Right ventricle myocardium superior (tissue), 1 donor: ENCODE results near the gene ACAD9. TPM values are rescaled to one million over a fixed set of nuclear protein-coding genes. Genes with fewer than 3 reads are reported as not detected.
"Not testable (repeated sequence)": the region's sequence is repeated elsewhere in the genome, so short reads cannot be mapped to it uniquely, and the experiment has no call there.

Source experiments
- ATAC-seq: fragments of 200-7000 bp; cut with Tn5 transposase; one replicate; pipeline ENCODE4 v1.9.1; 2020; ENCODE audit warnings: mild to moderate bottlenecking; ENCODE audit not compliant: poor library complexity
- DNase-seq: peaks from one replicate; pipeline ENCODE4 v3.0.0-alpha.2; 2020
- intact Hi-C: fragments of 100-400 bp; cut with DNase I; formaldehyde crosslinking; loops from one replicate; pipeline ENCODE4 v1.11.2; 2022
- long read RNA-seq: library from polyadenylated mRNA; unstranded; transcript quantifications from one replicate; pipeline ENCODE4 v2.0.0, GENCODE V29; 2021
- total RNA-seq: library from RNA; stranded (reverse); fragmentation: NEBNext Ultra II Directional; extraction: Animal tissue kit (Norgen Biotek cat#: 25700); gene quantifications from one replicate; pipeline ENCODE4 v1.2.1, GENCODE V29; 2021
- donor health status: DM: no; HTN: yes; CAD: no; lungs with severe emphysema.

Gene ACAD9
- 46.6 TPM for total RNA-seq
- long read RNA-seq, transcript ACAD9-201 (18 exons, 2,454 nt) = major isoform, 102 of 115 reads
- long read RNA-seq, partial matches to known transcripts = 3 of 115 reads
- long read RNA-seq, other reads (novel, unspliced or antisense) = 7 of 115 reads

DNA sequence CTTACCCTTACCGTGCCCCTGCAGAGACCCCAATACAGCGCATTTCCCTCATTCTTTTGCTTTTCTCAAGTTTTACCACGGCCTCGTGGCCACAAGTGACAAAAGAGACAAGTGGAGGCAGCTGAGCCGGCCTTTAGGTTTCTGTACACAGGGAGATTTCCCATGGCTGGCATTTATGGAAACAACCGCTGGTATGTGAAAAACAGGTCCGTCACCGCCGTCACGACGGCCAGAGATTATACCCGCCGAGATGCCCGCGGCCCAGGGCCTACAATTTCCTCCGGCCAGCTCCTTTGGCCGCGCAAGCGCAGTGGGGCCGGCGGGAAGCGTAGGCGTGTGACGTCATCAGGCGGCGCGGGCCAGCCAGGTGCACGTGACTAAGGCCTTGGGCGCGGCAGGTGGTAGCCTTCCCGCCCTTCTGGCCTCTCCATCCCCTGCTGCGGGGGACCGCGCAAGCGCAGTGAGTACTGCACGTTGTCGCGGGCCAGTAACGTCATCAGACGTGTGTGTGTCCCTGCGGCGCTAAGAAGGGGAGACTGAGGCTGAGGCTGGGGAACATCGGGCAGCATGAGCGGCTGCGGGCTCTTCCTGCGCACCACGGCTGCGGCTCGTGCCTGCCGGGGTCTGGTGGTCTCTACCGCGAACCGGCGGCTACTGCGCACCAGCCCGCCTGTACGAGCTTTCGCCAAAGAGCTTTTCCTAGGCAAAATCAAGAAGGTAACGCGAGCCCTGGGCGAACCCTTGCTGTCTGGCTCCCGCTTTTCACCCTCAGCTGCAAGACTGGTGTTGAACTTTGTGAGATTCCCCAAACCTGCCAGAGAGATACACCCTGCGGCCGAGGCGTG, at the start of gene ACAD9:
TSS of gene ACAD9 (plus strand) at position 496 of the 845 bp plus-strand sequence. CDS start at position 568, 72 bp downstream.
- peak; percentile 99 for DNase-seq
- intact Hi-C loops = no loop called here
- ATAC-seq = peak; percentile 98

DNA sequence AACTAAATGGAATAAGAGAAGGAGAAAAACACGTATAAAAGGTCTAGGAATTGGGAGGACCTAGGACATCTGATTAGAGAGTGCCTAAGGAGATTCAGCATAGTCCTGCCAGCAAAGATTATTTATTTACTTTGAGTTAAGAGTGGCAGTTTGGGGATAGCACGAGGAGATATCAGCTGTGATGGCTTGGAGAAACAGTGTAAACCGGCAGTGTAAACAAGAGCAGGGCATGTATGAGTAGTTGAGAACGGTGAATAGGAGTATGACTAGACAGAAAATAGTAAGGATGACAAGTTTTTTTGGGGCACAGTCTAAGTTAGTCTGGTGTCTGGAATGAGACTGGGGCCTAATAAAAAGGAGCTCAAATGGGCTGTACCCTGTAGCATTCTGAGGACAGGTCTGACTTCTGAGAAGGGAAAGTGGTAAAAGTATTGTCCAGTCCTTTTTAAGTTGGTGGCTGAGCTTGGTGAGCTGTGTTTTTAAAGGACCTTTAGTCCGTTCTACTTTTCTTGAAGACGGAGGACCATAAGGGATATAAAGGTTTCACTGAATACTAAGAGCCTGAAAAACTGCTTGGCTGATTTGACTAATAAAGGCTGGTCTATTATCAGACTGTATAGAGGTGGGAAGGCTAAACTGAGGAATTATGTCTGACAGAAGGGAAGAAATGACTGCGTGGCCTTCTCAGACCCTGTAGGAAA, 49.3 kb upstream of the ACAD9 start:
- intact Hi-C loops, DNase-seq, ATAC-seq: not testable (repeated sequence)

DNA sequence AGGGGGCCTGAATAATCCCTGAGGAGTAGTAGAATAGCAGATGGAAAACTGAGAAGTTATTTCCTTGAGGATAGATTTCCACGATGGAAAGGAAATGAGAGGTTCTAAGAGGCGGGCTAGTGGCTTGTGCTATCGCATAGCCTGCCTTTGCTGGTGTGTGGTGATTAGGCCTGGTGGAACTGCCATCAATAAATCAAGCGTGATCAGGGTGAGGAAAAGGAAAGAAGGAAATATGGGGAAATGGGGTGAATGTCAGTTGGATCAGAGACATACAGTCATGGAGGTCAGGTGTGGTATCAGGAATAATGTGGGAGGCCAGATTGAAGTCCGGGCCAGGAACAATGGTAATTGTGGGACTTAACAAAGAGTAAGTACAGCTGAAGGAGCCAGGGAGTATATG, 48.7 kb upstream of the ACAD9 start:
- ATAC-seq, intact Hi-C loops, DNase-seq: not testable (repeated sequence)

DNA sequence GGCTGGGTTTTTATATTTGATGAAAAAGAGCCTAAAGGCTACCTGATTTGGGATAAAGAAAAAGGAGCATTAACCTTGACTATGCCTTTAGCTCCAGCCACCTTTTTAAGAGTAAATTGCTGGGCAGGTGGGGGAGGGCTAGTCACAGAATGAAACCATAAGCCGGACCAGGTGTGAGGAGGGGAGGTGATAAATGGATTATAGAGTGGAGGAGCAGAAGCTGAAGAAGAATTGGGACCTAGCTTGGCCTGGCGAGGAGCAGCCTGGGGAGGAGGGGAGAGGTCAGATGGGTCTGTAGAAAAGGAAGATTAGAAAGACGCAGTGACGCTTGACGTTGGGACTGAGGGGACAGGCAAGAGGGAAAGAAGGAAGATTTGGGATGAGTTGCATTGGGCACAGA, 46.4 kb upstream of the ACAD9 start:
- intact Hi-C loops, DNase-seq, ATAC-seq: not testable (repeated sequence)

DNA sequence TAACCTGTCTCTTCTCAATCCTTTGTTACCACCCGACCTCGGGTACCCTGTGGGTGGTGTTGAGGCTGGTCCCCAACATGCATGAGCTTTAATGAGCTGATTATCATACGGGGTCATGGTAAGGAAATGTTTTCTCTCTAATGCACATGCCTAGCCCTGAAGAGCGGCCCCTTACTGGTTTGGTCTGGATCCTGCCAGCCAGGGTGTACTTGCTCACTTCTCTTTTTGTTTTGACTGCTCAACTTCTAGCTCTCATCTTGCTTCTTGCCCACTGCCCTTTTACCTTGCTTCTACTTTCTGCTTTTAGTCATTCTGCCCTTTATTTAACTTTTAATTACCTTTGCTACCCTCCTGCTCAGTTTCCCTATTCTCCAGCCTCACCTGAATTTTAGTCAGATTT, 44.3 kb upstream of the ACAD9 start:
- DNase-seq = no peak
- intact Hi-C loops = no loop called here
- ATAC-seq = no peak

DNA sequence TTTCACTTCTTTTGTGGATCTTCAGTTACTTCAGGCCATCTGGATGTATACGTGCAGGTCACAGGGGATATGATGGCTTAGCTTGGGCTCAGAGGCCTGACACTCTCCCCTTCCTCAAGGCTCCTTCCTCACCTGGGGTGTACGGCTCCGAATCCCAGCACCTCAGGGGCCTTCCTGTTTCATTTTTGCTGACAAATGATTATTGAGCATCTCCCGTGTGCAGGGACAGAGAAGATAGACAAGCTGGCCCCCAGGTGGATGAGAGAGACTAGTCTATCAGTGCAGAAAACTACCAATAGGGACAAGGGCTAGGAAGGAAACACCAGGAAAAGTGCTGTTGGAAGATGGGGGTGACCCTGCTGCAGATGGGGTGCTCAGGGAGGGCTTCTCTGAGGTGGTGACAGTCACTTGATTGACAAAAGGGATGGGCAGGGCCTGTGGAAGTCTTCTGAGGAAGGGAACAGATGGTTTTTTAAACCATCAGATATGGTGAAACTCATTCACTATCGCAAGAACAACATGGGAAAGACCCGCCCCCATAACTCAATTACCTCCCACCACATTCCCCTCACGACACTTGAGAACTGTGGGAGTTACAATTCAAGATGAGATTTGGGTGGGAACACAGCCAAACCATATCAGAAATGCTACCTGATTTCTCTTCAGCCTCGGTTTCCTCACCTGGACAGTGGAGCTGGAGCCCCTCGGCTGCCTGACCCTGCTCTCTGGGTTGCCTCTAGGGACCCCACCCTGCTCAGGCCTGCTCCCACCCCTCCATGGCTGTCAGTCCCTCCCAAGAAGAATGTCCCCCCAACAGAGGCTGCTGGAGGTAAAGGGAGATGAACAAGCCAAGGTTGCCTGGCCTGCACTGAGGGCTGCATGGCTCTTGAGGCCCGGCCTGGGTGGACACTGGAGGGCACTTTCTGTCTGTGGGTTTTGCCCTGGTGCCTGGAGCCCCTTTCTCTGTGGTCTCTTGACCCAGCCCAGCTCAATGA, 37.2 kb upstream of the ACAD9 start:
- intact Hi-C loops = loop anchor here (10.0 kb wide), 1 partner anchor 57 kb away; no protein-coding TSS in a partner anchor
- no peak for DNase-seq
- ATAC-seq = no peak

DNA sequence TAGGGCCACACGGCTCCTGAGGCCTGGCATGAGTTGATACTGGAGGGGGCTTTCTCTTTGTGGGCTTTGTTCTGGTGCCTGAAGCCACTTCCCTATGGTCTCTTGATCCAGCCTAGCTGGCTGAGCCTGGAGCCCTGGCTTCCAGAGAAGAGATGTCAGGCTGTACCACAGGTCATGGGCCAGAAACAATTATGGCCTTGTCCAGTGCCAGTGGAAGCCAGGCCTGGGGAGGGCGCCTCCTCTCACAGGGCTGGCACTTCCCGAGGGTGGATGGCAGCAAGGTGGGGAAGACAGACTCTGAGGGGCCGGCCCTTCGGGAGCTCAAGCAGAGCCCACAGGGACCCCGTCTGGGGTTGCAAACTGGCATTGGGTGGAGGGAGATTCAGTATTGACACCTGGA, 34.9 kb upstream of the ACAD9 start:
- ATAC-seq (no peak), DNase-seq (no peak)
- intact Hi-C loops = loop anchor here (10.0 kb wide), 1 partner anchor 60 kb away; no protein-coding TSS in a partner anchor

DNA sequence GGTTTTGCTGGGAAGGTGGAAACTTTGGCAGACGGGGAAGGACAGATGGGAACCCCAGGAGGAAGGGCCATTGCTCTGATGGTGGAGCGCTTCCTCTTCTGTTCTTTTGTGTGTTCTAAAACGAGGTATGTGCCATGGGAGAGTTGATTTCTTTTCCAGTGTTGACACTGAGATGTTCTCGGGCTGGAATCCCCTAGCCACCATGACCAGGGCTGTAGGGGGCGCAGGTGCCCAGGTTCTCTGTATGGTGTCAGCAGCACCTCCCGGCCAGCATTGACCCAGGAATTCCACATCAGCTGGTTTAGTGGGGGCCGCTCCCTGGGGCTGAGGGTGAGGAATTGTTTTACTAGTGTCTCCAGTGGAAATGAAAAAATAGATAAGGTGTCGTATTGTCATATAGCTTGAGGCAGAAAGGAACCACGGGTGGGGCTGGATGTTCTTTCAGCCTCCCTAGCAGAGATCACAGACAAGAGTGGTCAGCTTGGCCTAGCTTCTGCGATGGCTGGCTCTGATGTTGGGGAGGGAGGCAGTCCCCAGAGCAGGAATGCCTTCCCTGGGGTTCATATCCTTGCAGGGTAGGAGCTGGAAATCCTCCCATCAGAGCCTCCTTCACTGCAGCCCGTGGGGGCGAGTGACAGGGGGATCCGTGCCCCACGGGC, 34.2 kb upstream of the ACAD9 start:
- DNase-seq (no peak), ATAC-seq (peak; percentile 2)
- intact Hi-C loops = loop anchor here (10.0 kb wide), 1 partner anchor 60 kb away; no protein-coding TSS in a partner anchor

DNA sequence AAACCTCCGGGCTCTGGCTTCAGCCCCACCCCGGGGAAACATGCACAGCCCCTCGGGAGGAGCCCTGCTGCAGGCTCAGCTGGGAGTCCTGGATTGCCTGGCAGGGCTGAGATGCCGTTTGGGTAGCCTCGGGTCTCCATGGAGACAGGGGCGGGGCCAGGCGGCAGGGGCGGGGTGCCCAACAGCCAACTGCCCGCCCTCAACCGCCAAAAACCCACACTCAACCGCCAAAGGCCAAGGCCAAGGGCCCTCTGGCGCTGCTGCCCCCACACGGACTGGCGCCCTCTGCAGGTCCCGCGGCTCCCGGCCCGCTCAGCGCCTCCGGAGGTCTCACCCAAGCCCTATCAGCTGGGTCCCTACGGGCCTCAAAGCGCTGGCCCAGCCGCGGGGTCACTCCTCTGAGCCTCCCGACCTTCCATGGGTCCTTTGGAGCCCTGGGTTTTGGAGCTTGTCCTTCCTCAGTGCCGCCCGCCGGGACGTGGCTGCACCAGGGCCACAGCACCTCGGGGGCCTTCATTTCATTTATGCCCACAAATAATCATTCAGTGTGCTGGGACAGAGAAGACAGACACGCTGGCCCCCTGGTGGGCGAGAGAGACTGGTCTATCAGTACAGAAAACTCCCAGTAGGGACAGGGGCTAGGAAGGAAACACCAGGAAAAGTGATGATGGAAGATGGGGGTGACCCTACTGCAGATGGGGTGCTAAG, 33.5 kb upstream of the ACAD9 start:
- ATAC-seq (peak; percentile 96), DNase-seq (peak; percentile 94)
- intact Hi-C loops = loop anchor here (2.0 to 10.0 kb wide), 2 partner anchors 61 to 165 kb away; no protein-coding TSS in a partner anchor

DNA sequence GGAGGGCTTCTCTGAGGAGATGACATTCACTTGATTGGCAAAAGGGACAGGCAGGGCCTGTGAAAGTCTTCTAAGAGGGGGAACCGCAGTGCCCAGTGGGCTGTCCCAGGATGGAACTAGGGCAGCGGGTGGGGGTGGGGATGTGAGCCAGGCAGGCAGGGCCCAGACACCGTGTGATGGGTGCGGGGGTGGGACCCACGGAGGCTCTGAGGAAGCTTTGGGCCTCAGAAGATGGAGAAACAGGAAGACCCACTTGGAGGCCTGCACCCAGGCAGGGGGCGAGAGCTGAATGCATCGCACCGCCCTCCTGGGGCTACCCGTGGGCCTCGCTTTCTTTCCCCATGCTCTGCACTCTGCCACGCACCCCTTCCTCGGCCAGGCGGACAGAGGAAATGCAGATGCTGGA, 32.9 kb upstream of the ACAD9 start:
- no peak for DNase-seq

DNA sequence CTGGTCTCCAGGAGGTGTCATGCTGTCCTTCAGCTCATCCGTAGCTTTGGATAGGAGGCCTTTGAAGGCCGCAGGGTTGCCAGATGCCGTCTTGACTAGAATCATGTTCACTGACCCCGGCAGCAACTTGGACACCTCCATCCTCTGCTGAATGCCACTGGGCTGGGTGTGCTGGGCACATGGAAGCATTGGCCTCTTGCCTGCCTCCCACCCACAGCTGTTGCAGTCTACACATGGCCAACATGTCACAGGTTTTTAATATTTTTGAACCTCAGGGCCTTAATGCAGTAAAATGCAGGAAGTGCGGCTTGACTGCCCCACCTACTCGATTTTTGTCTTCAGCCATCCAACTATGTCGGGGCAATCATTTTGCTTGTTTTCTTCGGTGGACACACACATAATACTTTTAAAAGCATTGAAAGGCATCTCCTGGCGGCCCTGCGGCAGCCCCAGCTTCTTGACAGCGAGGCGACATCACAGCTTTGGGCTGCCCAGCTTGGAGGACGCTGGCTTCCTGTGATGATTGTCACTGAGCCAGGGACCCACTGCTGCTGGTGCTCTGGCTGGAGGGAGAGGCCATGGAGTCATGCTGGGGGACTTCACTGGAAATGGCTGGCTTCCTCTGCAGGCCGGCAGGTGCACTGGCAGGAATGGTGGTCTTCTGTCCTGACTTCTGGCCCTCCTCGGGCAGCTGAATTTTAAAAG, 31.6 kb upstream of the ACAD9 start:
- DNase-seq (no peak), ATAC-seq (no peak)
- intact Hi-C loops = loop anchor here (2.0 to 10.0 kb wide), 2 partner anchors 63 to 167 kb away; no protein-coding TSS in a partner anchor

More for the DNA sequence above, 32.9 kb upstream of the ACAD9 start:
- intact Hi-C loops = loop anchor here (2.0 to 10.0 kb wide), 2 partner anchors 62 to 166 kb away; no protein-coding TSS in a partner anchor
- ATAC-seq = peak; percentile 26

DNA sequence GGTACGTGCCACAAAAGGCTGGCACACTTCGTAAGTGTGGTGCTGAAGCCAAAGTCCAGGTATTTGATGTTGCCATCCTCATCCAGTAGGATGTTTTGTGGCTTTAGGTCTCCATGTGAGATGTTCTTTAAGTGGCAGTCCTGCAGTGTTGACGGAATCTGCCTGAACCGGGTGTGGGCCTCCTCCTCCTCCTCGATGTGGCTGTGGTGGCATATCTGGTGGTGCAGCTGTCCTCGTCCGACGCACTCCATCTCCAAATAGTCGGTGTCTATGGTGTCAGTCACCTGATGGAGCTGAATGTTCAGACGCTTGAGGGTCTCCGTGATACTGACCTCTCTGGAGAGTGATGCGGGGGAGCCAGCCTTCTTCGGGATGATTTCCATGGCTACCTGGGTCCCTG, 30.5 kb upstream of the ACAD9 start:
- no peak for DNase-seq
- no peak for ATAC-seq
- intact Hi-C loops = loop anchor here (10.0 kb wide), 1 partner anchor 64 kb away; no protein-coding TSS in a partner anchor

DNA sequence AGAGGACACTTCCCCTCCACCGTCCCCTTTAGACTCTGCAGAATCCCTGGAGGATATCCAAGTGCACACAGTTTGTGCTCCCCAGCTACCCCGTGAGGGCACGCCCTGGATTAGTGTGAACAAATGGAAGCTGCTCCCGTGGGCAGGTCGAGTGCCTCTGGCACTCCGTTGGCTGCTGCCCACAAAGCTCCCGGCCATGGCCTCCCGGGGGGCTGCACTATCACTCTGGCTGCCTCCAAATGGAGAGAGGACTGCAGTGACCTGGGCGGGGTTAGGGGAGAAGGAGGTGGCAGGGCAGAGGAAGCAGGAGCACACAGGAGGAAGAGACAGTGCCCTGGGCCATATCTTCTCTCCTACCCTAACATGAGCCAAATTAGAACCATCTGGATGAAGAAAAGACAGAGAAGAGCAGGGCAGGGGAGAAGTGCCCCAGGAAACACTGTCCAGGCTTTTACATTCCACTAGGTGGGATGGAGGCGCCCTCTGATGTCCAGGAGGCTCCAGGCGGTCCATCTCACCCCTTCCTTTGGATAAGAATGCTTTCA, 29.4 kb upstream of the ACAD9 start:
- no peak for ATAC-seq
- intact Hi-C loops = loop anchor here (10.0 kb wide), 1 partner anchor 65 kb away; no protein-coding TSS in a partner anchor
- no peak for DNase-seq

DNA sequence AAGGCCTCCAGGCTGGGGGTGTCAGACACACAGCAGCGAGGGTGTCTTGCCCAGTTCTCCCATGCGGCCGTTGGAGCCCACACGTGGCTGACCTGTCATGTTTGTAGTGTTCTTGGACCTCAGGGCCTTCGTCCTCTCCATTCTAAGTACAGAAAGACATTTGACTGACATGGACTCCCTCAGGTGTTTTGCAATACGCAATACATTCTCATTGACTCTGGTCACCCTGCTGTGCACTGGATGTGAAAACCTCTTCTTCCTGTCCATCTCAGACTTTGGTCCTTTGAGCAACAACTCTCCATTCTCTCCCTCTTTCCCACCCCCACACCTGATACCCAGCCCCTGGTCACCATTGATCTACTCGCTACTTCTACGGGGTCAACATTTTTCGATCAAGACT, 28.9 kb upstream of the ACAD9 start:
- intact Hi-C loops = no loop called here
- ATAC-seq = no peak

DNA sequence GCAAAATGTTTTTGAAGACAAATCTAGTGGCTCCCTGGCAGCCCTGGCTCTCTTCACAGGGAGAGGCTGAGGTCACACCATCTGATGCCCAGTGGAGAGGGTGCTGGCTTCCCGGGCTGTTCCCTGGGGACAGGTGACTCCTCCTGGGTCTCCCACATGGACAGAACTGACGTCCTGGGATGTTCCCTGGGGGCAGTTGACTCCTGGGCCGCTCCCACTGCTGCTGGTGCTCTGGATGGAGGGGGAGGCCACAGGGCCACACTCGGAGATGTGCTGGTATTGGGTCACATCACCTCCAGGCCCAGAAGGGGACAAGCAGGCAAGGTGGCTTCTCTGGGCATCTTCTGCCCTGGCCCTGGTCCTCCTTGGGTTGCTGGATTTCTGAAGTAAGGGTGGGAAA, 27.8 kb upstream of the ACAD9 start:
- intact Hi-C loops = no loop called here
- ATAC-seq (no peak), DNase-seq (no peak)

More for the DNA sequence above, 28.9 kb upstream of the ACAD9 start:
- no peak for DNase-seq

DNA sequence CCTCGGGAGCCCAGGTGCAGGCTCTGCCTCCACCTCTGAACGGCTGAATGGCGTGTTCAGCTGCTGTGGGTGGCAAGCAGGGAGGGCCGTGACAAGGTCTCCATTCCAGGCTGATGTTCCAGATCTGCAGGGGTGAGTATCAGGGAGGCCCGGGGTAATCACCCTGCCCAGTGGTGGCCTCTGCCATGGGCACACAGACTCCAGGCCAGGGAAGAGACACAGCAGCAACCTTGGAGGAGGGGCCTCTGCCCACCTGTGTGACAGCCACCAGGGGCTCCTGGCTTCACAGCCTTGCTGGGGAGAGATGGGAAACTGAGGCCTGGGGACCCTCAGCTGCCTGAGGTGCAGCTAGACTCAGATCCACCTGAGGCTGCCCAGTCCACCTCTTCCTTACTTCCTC, 25.6 kb upstream of the ACAD9 start:
- ATAC-seq (no peak), DNase-seq (no peak)
- intact Hi-C loops = no loop called here
